GM19025 (cell line): ENCODE results near the gene AP2A1.

Experiments
- ATAC-seq: cut with Tn5 transposase; IDR thresholded peaks from one replicate; pipeline ENCODE4 v1.9.1; 2021; ENCODE audit warnings: mild to moderate bottlenecking, low read depth, moderate library complexity; ENCODE audit not compliant: unreplicated experiment

Gene AP2A1

GRCh38 chr19:49791776-49792445 lies 25.1 kb downstream of the AP2A1 start:
- ATAC-seq = no peak

GRCh38 chr19:49792829-49793560 lies 26.2 kb downstream of the AP2A1 start:
- ATAC-seq = no peak

- ATAC-seq = no peak
Measured at GRCh38 chr19:49793561-49793840, 26.7 kb downstream of the AP2A1 start.

- ATAC-seq = no peak
Measured at GRCh38 chr19:49795615-49796014, 28.8 kb downstream of the AP2A1 start.

- ATAC-seq = no peak
Measured at GRCh38 chr19:49798574-49798973, 31.8 kb downstream of the AP2A1 start.

- ATAC-seq = no peak
Measured at GRCh38 chr19:49799271-49799797, 32.5 kb downstream of the AP2A1 start.

- no peak for ATAC-seq
Measured at GRCh38 chr19:49799798-49800376, 33.1 kb downstream of the AP2A1 start.

GRCh38 chr19:49800771-49801170 lies 34.0 kb downstream of the AP2A1 start:
- ATAC-seq = no peak

- no peak for ATAC-seq
Measured at GRCh38 chr19:49801401-49801888, 34.6 kb downstream of the AP2A1 start.

- ATAC-seq = no peak
Measured at GRCh38 chr19:49801966-49802661, 35.3 kb downstream of the AP2A1 start.

GRCh38 chr19:49802836-49803528 lies 36.2 kb downstream of the AP2A1 start:
- no peak for ATAC-seq

GRCh38 chr19:49803529-49803856 lies 36.7 kb downstream of the AP2A1 start:
- no peak for ATAC-seq

- ATAC-seq = no peak
Measured at GRCh38 chr19:49805822-49806619, 39.2 kb downstream of the AP2A1 start.

- no peak for ATAC-seq
Measured at GRCh38 chr19:49806620-49806959, 39.8 kb downstream of the AP2A1 start.

- no peak for ATAC-seq
Measured at GRCh38 chr19:49807058-49807903, 40.5 kb downstream of the AP2A1 start.

- no peak for ATAC-seq
Measured at GRCh38 chr19:49807904-49808675, 41.3 kb downstream of the AP2A1 start.

- ATAC-seq = no peak
Measured at GRCh38 chr19:49808711-49809159, 41.9 kb downstream of the AP2A1 start.
